Measurements from ENCODE around the gene FOXD4L6.
"Not testable (repeated sequence)": the region's sequence is repeated elsewhere in the genome, so short reads cannot be mapped to it uniquely, and the experiment has no call there.

Gene FOXD4L6

DNA sequence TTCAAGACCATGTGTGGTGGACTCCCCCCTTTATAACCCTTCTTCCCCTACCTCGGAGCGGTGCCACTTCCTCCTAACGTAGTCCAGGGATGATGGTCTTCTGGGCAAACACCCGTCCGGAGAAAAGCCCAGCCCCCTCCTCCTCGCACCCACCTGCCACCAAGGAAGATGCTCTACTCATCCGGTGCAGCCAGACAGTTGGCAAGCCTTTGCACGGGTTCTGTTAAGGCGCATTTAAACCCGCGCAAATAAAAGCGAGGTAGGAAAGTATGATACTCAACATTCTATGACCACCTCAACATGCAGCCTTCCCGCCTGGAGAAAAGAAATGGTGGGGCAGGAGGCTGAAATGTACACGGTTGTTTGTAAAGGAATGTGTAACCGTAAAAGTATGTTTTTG lies at the start of gene FOXD4L6:
TSS of gene FOXD4L6 (minus strand) at position 101 of the 400 bp plus-strand sequence. CDS start 298 bp downstream, outside the sequence.
- DNase-seq (ENCODE audit: low spot score), result not testable (repeated sequence)

DNA sequence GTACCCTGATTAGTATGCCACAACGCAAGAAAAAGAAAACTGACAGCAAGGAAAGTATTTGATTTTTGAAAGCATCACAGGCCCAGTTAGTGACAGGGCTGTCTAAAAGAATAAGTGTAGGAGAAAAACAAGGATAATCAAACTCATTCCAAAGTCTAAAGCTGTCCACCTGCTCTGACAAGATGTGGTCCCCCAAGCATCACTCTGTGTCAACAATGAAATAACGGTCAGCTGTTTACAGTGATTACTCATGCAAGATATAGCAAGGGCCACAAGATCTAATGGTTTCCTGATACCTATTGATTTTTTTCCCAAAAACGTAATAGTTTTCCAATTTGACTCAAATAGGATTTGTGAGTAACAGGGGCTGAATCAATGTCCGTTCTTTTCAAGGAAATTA lies 46.5 kb upstream of the FOXD4L6 start:
- not testable (repeated sequence) for DNase-seq (ENCODE audit: low spot score)

DNA sequence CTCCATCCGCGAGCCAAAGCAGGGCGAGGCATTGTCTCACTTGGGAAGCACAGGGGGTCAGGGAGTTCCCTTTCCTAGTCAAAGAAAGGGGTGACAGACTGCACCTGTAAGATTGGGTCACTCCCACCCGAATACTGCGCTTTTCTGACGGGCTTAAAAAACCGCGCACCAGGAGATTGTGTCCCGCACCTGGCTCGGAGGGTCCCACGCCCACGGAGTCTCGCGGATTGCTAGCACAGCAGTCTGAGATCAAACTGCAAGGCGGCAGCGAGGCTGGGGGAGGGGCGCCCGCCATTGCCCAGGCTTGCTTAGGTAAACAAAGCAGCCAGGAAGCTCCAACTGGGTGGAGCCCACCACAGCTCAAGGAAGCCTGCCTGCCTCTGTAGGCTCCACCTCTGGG lies 21.6 kb upstream of the FOXD4L6 start:
- not testable (repeated sequence) for DNase-seq (ENCODE audit: low spot score)

DNA sequence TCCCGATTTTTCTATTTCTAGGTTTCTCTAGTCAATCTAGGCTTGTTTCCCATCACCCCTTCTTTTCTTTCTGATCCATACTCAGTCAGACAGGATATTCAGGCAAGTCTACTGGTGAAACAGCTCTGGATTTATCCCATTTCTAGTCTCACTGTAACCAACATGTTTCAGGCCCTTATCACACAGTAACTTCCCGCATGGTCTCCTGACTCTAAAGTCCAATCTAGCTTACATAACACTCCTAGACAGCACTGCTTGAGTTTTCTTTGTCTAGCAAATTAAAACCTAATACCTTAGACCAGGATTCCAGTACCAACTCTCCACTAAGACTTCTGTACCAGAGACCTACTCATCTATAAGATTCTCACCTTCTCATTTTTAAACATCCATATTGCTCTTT lies 13.4 kb upstream of the FOXD4L6 start:
- DNase-seq (ENCODE audit: low spot score), result not testable (repeated sequence)

DNA sequence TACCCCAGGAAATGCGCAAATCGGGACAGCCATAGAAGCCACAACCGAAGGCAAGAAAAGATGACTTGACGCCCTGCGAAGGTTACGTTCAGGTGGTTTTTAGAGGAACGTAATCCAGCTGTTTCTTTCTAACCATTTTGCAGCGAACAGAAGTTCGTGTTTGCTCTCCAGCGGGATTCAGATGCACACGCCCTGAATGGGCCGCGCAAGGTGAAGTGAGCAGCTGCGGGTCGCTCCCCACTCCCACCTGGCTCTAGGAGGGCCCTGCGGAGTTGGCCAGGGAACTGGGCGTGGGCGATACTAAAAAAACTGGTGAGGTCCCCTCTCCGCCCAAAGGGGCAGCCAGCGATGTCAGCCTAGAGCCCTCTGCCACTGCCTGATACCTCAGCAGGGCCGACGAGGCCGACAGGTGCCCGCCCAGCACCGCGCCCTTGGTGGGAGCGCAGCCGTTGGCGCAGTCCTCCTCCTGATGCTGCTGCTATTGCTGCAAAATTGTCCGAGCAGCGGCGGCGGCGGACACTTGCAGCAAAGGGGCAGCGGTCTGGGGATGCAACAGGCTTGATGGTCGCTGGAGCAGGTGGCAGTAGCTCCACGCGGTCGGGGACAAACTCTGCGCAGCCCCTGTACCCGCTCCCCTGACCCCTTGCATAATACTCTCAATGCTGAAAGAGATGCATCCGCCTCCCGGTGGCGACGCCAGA lies 1.6 kb downstream of the FOXD4L6 start:
- DNase-seq (ENCODE audit: low spot score), result not testable (repeated sequence)

DNA sequence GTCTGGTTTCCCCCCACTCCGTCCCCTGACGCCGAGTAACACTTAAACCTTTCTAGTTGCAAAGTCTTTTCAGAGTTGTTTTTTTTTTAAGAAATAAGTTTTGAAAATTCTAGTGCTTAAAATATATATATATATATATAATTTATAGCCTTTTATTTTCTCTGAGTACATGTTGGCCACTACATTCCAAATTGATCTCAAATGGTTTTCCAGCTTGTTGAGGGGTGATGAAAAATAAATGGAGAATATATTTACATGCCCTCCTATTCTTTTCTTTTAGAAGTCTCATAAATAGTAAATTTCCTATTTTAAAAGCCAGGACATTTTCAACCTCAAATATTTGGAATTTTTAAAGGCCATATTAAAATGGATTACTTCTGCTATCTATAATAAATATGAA lies 2.5 kb downstream of the FOXD4L6 start:
- DNase-seq (ENCODE audit: low spot score), result not testable (repeated sequence)

DNA sequence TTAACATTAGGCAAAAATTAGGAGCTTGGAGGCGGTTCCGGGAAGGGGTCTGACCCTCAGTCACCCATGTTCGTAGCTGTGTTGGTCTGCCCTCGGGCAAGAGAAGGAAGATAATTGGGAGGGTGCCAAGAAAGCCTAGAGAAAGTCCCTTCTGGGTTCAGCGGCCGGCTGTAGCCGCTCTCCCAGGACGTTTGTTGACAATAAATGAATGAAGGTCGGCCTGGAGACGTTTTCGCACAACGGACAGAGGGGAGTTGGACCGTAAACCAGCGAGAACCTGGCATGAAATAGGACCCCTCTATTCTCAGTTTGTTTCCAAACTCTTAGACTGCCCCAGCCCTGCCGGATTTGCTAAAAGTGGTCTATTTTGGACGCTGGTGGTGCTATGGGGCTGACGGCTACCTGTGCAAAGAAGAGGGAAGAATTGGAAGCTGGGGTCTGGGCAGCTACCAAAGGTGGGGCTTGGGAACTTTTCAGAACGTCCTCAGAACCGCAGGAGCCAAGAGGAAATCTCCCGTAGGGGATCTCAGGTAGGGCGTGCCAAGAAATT lies 3.3 kb downstream of the FOXD4L6 start:
- DNase-seq (ENCODE audit: low spot score), result not testable (repeated sequence)

DNA sequence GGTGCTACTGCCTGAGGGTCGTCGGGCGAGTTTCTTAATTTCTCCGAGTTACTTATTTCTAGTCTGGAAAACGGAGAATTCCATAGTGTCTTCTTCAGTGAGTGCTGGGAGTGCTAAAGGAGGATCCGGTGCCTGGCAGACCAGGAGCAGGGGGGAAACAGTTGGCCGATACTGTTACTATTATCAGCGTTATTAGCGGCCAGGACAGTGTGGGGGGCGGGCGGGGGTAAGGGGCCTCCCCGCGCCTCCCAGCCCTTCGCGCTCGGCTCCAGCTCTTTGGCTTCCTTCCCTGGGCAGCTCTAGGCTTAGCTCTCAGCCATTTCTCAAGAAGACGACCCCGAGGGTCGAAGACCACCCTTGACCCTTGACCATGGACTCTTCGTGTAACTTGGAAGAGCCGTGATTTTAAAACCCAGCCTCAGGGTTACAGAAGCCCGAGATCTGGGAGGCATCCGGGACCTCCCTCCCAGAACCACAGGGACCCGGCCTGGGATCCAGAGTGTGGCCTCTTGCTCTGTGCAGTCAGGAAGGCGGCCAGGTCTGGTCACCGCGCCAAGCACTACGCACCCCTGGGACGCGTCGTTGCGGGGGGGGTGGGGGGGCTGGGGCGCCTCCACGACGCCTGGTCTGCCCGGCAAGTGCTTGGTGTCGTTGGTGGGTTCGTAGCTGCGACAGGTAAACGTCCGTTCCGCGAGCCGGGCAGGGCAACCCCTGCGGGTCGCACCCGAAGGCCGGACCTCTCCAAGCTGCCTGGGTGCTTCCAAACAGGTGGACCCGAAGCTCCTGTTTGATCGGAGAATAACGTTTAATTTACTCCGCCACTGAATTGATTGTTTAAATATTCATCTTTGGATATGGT lies 4.0 kb downstream of the FOXD4L6 start:
- DNase-seq (ENCODE audit: low spot score), result not testable (repeated sequence)

DNA sequence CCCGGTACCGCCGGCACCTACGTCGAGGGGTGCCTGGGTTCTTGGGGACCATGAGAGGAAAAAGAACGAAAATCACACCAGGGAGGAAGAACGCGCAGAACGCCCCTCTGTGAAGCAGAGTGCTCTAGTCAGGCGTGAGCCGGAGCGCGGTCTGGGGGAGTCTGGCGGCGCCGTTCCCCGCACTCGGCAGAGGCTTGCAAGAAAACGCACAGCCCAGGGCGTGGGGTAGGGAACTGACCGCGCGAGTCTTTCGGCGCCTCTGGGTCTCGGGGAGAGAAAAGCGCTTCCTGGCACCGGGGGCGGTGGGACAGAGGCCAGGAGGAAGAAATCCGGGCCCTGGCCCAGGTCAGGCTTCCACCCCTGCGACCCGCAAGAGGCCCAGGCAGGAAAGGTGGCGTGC lies 4.7 kb downstream of the FOXD4L6 start:
- DNase-seq (ENCODE audit: low spot score), result not testable (repeated sequence)

DNA sequence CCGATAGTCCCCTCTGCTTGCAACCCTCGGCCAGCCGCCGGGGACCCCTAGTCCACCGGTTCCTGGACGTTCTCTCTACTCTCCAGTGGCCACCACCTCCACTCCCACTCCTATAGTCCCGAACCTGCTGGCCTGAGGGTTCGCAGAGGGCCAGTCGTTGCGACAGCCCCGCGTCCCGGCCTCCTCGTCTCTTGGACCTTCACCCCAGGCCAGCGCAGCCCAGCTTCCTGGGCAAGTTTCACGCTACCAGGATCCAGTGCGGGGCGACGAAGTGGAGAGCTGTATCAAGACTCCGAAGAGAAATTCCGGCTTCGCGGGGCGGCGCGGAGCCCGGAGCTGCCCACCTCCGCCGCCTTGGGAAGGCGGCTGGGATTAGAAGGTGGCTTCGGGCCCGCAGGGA lies 5.1 kb downstream of the FOXD4L6 start:
- DNase-seq (ENCODE audit: low spot score), result not testable (repeated sequence)

DNA sequence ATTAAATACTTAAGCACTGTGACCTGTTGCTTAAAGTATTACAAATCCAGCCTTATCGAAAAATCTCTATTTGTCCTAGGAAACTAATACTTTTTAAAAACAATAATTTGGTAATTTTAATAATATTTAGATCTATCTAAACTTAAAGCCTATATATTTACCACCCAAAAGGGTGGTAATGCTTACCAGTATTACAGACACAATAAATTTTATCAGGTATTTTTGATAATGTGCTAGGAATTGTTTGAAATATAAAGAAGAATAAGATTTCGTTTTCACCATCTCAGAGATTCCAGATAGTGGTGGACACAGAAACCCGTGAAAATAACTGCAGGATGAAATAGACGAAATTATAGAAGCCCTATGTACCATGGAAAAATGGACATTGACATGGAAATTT lies 7.8 kb downstream of the FOXD4L6 start:
- DNase-seq (ENCODE audit: low spot score), result not testable (repeated sequence)

DNA sequence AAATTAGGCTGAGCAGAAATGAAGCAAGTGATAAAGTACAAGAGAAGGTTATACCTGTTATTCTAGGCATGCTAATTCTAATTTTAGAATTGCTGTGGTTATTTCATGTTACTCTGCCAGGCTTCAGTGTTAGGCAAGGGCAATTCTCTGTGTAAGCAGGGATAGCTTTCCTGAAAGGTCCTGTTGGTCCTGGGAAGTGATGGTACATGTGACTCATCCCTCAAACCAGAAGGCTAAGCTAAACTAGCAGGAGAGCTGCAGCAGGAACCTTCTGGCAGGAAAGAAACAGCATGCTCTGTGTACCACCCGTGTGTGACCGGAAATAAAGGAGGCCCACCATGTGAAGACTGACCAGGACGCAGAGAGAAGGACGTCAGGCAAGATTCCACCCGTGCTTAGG lies 8.8 kb downstream of the FOXD4L6 start:
- DNase-seq (ENCODE audit: low spot score), result not testable (repeated sequence)

DNA sequence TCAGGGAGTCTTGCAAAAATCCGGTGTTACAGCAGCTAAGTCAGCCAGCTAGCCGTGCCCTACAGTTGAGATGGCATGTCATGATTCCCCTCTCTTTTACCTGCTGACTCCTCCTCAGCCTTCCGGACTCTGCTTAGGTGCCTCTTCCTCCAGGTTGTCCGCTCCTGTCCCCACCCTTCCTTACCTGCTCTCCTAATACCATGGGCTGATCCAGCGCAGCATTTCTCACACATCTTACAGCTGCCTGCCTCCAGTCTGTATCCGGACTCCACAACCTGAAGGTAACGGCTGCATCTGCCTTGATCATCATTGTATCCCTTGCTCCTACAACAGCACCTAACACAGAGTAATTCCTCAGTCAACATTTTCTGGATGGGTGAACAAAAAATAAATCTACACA lies 9.2 kb downstream of the FOXD4L6 start:
- not testable (repeated sequence) for DNase-seq (ENCODE audit: low spot score)

DNA sequence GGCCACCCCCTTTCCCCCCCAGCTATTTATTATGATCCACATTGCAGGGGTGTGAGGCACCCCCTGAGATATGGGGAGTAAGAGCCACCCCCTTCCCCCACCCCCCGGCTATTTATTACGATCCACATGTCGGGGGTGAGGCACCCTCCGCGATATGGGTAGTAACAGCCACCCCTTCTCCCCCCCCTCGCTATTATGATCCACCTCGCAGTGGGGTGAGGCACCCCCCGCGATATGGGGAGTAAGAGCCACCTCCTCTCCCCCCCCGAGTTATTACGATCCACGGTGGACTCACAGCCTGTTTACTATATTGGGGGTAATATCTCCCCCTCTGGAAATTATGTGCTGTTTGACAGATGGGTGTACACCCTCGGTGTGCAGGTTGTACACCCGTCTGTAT lies 15.1 kb downstream of the FOXD4L6 start:
- not testable (repeated sequence) for DNase-seq (ENCODE audit: low spot score)

DNA sequence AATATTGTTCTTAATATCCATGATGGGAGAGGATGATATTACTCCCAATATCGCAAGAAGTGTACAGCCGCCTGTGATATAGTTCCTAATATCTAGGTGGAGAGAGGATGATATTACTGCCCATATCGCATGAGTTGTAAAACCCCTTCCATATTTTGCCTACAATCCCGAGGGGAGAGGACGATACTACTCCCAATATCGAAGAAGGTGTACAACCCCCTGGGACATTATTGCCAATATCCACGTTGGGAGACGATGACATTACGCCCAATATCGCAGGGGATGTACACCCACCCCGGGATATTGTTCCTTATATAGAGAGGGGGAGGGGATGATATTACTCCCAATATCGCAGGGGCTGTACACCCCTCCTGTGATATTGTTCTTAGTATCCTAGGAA lies 17.1 kb downstream of the FOXD4L6 start:
- DNase-seq (ENCODE audit: low spot score), result not testable (repeated sequence)

DNA sequence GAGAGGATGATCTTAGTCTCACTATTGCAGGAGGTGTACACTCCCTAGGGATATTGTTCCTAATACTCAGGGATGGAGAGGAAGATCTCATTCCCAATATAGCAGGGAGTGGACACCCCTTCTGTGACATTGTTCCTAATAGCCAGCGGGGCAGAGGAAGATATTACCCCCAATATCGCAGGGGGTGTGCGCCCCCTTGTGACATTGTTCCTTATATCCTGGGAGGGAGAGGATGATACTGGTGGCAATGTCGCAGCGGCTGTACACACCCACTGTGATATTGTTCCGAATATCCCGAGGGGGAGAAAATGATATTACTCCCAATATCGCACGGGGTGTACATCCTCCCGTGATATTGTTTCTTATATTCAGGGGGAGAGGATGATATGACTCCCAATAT lies 17.6 kb downstream of the FOXD4L6 start:
- DNase-seq (ENCODE audit: low spot score), result not testable (repeated sequence)

DNA sequence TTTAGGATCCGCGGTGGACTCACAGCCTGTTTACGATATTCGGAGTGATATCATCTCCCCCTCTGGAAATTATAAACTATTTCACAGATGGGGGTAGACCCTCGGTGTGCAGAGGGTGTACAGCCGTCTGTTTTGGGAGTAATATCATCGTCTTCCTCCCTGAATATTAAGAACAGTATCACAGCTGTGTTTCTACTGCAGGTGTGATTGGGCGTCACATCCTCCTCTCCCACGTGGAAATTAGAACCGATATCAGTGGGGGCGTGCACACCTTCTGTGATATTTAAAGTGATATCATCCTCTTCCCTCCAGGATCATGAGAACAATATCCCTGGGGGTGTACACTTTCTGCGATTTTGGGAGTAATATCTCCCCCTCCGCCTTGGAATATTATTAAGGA lies 19.2 kb downstream of the FOXD4L6 start:
- DNase-seq (ENCODE audit: low spot score), result not testable (repeated sequence)

DNA sequence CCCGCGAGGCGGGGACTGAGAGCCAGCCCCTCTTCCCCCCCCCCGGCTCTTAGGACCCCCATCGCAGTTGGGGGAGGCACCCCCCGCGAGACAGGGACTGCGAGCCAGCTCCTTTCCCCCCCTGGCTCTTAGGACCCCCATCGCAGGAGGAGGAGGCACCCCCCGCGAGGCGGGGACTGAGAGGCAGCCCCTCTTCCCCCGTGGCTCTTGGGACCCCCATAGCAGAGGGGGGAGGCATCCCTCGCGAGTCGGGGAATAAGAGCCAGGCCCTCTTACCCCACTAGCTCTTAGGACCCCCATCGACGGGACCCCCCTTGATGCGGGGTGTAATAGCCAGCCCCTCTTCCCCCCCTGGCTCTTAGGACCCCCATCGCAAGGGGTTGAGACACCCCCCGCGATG lies 19.7 kb downstream of the FOXD4L6 start:
- not testable (repeated sequence) for DNase-seq (ENCODE audit: low spot score)

DNA sequence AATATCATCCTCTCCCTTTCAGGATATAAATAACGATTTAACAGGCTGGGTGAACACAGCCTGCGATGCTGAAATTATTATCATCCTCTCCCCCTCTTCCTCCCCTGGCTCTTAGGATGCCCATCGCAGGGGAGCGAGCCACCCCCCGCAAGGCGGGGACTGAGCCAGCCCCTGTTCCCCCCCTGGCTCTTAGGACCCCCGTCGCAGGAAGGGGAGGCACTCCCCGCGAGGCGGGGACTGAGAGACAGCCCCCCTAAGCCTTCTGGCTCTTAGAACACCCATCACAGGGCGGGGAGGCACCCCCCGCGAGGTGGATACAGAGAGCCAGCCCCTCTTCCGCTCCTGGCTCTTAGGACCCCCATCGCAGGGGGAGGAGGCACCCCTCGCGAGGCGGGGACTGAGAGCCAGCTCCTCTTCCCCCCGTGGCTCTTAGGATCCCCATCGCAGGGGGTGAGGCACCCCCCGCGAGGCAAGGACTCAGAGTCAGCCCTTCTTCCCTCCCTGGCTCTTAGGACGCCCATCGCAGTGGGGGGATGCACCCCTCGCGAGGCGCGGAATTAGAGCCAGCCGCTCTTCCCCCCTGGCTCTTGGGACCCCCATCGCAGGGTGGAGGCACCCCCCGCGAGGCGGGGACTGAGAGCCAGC lies 21.9 kb downstream of the FOXD4L6 start:
- not testable (repeated sequence) for DNase-seq (ENCODE audit: low spot score)

DNA sequence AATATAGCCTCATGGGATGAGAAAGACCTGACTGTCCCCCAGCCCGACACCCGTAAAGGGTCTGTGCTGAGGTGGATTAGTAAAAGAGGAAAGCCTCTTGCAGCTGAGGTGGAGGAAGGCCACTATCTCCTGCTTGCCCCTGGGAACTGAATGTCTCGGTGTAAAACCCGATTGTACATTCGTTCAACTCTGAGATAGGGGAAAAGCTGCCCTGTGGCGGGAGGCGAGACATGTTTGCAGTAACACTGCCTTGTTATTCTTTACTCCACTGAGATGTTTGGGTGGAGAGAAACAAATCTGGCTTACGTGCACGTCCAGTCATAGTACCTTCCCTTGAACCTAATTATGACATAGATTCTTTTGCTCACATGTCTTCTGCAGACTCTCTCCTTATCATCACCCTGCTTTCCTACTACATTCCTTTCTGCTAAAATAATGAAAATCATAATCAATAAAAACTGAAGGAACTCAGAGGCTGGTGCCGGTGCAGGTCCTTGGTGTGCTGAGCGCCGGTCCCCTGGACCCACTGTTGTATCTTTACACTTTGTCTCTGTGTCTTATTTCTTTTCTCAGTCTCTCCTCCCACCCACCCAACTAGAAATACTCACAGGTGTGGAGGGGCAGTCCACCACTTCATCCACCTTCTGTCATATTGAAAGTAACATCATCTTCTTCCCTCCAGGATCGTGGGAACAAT lies 22.8 kb downstream of the FOXD4L6 start:
- not testable (repeated sequence) for DNase-seq (ENCODE audit: low spot score)

DNA sequence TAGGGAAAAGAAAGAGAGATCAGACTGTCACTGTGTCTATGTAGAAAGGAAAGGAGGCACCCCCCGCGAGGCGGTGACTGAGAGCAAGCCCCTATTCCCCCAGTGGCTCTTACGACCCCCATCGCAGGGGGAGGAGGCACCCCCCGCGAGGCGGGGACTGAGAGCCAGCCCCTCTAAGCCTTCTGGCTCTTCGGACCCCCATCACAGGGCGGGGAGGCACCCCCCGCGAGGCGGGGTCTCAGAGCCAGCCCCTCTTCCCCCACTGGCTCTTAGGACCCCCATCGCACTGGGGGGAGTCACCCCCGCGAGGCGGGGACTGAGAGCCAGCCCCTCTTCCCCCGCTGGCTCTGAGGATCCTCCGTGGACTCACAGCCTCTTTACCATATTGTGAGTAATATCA lies 23.9 kb downstream of the FOXD4L6 start:
- not testable (repeated sequence) for DNase-seq (ENCODE audit: low spot score)

DNA sequence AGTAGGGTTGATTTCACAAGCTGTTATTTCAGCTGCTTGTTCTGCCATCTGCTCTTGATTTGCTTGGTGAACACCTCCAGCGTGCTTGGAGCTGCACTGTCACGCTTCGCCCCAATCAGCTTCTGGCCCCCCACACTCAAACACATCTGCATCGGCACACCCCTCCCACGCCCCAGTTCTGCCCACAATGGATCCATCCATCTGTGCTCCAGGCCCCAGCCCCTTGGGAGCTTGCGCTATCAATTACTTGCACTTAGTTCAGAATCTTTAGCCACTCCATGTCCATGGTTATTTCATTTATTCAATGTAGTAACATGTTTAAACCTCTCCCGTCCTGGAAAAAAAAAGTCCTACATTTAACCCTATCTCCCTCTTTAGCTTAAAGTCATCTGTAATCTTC lies 28.0 kb downstream of the FOXD4L6 start:
- not testable (repeated sequence) for DNase-seq (ENCODE audit: low spot score)

Measured in HuH-7.5 (cell line).